Kidney epithelial cell (primary cell): ENCODE results near the gene PRKCA. TPM values are rescaled to one million over a fixed set of nuclear protein-coding genes. Genes with fewer than 3 reads are reported as not detected.

Source experiments
- DNase-seq: peaks from one replicate; pipeline ENCODE4 v3.0.0-alpha.2; 2010; ENCODE audit warnings: low read depth
- H3K27me3 ChIP-seq: 2 replicates; pipeline ENCODE4 v1.6.0; 2011; ENCODE audit warnings: low read length; ENCODE audit not compliant: control insufficient read depth, insufficient read depth
- H3K36me3 ChIP-seq: 2 replicates; pipeline ENCODE4 v1.5.1; 2011; ENCODE audit warnings: low read length; ENCODE audit not compliant: control insufficient read depth, insufficient read depth
- H3K4me3 ChIP-seq: 2 replicates; pipeline ENCODE4 v1.5.1; 2011; ENCODE audit warnings: low read depth, mild to moderate bottlenecking, control low read depth, low read length
- total RNA-seq: library from RNA; depleted of rRNA; stranded (reverse); fragments of >200 nt; gene quantifications from 2 replicates; pipeline ENCODE4 v1.2.3, GENCODE V29; 2015
- TF ChIP-seq, protein P1 (sequence below): IDR thresholded peaks from 2 replicates; pipeline ENCODE4 v1.5.1; 2011; ENCODE audit warnings: mild to moderate bottlenecking, moderate library complexity, low read length, control low read depth, inconsistent platforms; ENCODE audit not compliant: insufficient read depth, poor library complexity, severe bottlenecking

The PRKCA gene
- total RNA-seq, 1 donor from 2014 or later: 5.7 TPM

DNA sequence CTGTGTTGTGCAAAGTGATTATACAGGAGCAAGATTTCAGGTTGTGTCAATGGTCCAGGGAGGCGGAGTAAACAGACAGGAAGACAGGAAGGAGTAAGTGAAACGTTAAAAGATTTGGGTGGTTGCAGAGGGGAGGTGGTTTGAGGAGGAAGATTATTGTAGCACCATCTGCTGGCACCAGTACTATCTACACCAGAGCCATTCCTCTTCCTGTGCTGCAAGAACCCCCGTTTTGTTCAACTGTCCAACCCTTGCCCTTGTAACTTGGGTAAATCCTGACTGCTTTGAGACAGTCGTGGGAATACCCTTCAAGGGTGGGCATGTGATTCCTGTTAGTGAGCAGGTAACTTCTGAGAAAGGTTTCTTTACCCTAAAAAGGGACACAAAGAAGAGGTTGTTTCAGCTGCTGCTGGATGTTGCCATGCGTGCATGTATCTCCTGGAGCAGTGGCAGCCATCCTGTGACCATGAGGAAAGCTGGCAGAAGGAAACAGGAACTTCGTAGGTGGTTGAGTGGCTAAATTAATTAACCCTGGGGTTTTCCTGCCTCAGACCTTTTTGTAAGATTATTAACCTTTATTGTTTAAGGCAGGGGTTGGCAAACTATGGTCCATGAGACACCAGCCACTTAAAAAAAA, 124.1 kb downstream of the PRKCA start:
- Histone ChIP-seq H3K36me3 (no peaks in the 10 kb centered on the region), H3K27me3 (no peaks in the 10 kb centered on the region), H3K4me3 (no peak overlapping the region)
- no peak for DNase-seq
- TF ChIP-seq, protein P1, sequence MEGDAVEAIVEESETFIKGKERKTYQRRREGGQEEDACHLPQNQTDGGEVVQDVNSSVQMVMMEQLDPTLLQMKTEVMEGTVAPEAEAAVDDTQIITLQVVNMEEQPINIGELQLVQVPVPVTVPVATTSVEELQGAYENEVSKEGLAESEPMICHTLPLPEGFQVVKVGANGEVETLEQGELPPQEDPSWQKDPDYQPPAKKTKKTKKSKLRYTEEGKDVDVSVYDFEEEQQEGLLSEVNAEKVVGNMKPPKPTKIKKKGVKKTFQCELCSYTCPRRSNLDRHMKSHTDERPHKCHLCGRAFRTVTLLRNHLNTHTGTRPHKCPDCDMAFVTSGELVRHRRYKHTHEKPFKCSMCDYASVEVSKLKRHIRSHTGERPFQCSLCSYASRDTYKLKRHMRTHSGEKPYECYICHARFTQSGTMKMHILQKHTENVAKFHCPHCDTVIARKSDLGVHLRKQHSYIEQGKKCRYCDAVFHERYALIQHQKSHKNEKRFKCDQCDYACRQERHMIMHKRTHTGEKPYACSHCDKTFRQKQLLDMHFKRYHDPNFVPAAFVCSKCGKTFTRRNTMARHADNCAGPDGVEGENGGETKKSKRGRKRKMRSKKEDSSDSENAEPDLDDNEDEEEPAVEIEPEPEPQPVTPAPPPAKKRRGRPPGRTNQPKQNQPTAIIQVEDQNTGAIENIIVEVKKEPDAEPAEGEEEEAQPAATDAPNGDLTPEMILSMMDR: no peak

DNA sequence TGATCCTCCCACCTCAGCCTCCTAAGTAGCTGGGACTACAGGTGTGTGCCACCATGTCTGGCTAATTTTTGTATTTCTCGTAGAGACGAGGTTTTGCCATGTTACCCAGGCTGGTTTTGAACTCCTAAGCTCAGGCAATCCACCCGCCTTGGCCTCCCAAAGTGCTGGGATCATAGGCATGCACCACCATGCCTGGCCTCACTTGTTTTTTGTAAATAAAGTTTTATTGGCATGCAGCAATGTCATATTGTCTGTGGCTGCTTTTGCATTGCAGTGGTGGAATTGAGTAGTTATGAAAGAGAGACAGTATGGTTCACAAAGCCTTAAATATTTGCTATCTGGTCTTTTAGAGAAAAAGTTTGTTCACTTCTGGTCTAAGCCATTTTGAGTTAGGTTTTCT, 124.7 kb downstream of the PRKCA start:
- DNase-seq: no peak
- TF ChIP-seq, protein P1: no peak
- Histone ChIP-seq H3K27me3 (no peaks in the 10 kb centered on the region), H3K36me3 (no peaks in the 10 kb centered on the region), H3K4me3 (no peak overlapping the region)

DNA sequence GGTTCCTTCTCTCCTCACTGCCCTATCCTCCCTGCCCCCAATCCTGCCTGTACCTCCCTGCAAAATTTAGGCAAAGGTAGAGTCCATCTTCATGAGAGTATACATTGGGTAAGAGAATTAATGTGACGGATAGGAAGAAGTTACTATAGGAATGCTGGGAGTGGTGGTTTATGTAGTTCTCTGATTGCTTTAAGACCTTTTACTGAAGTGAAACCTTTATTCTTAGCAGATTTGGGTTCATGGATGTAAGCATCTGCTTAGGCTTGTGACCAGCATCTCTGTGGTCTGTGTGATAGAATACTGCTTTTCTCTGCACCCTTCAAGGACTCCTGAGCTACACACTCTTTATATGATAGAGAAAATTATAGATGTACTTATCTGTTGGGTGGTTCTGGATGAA, 127.3 kb downstream of the PRKCA start:
- TF ChIP-seq, protein P1: no peak
- Histone ChIP-seq H3K27me3 (no peaks in the 10 kb centered on the region), H3K4me3 (no peak overlapping the region), H3K36me3 (no peaks in the 10 kb centered on the region)
- DNase-seq: no peak

DNA sequence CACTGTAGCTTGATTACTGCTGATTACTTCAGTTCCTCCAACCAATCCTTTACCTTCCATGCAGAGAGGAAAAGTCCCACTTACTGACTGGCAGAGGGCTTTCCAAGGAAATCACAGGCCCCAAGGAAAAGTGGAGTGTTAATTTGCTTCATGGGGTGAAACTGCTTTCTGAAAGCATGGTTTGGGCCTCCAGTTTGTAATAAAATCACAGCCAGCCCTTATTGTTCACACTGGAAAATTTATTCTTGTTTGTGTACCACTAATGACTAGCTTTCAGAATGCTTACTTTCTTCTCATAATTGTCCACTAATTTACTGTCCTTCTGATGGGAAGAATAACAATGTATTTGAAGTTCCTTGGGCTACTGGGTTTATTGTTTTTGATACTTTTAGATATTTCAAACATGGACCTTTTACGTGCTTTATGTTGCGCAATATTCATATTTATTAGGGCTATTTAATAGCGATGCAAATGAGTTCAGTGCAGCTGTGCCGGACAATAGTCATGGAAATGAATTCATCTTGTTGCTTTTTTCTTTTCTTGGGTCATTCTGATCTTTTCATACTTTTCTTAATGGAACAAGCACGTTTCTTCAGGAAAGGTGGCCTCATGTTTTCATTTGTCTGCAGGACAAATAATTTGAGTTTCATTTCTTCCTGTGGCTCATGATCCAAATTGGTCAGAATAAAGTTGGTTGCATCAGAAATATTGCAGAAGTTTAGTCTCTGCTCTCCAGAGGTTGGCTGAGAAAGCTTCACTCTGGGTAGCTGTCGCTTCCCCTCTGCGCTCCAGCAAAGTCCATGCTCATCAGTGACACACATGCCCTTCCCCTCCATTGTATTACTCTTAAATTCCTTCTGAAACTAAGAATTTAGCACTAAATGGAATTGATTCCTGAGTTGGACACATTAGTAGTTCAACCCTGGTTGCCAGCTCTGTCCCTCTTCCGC, 128.7 kb downstream of the PRKCA start:
- DNase-seq: no peak
- H3K27me3 ChIP-seq: no peaks in the 10 kb centered on the region
- H3K4me3 ChIP-seq: no peak overlapping the region
- H3K36me3 ChIP-seq: no peaks in the 10 kb centered on the region
- TF ChIP-seq, protein P1: no peak

DNA sequence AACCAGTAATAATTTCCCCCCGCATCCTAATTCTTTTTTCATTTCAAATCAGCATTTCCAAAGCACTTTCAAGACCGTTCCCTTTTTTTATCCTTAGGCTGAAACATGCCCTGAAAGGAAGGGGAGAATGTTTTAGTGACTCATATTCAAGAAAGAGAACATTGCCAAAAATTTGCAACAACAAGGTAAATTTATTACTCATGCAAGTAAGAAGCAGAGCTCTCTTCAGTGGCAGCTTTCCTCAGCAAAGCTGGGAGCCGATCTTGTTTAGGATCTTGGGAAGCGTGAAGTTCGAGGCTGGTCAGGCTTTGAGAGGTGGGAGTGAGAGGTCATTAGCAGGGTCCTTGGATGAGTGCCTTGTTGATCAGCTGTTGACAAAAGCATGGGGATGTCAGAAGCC, 129.5 kb downstream of the PRKCA start:
- H3K4me3 ChIP-seq: no peak overlapping the region
- H3K36me3 ChIP-seq: no peaks in the 10 kb centered on the region
- H3K27me3 ChIP-seq: no peaks in the 10 kb centered on the region
- TF ChIP-seq, protein P1: no peak
- DNase-seq: no peak
